ENCODE measurements around the gene MRPL53.

The MRPL53 gene

GRCh38 chr2:74472086-74472944 lies at the start of gene MRPL53:
TSS of gene MRPL53 (minus strand) at chr2:74472680. CDS start at chr2:74472660, 20 bp downstream.
- peak; percentile 94 for DNase-seq

- DNase-seq: no peak
These were observed 44.2 kb upstream of the MRPL53 start for GRCh38 chr2:74516650-74517049.

GRCh38 chr2:74515981-74516633 lies 43.6 kb upstream of the MRPL53 start:
- DNase-seq: peak; percentile 75

GRCh38 chr2:74515271-74515980 lies 42.9 kb upstream of the MRPL53 start:
- no peak for DNase-seq

- DNase-seq: no peak
These were observed 42.1 kb upstream of the MRPL53 start, which contains the start of gene TLX2 for GRCh38 chr2:74514368-74515270. TSS of gene TLX2 (plus strand) at chr2:74514450. CDS start at chr2:74514807, 357 bp downstream.

GRCh38 chr2:74513605-74514367 lies 41.3 kb upstream of the MRPL53 start:
- DNase-seq: no peak

- DNase-seq: no peak
These were observed 40.5 kb upstream of the MRPL53 start for GRCh38 chr2:74512744-74513604.

- DNase-seq: no peak
These were observed 38.9 kb upstream of the MRPL53 start for GRCh38 chr2:74511104-74511989.

- no peak for DNase-seq
These were observed 37.8 kb upstream of the MRPL53 start for GRCh38 chr2:74510272-74510671.

GRCh38 chr2:74507926-74508520 lies 35.5 kb upstream of the MRPL53 start:
- DNase-seq: no peak

- DNase-seq: peak; percentile 100
These were observed 34.9 kb upstream of the MRPL53 start, which contains the start of gene PCGF1 for GRCh38 chr2:74507145-74507925. TSS of gene PCGF1 (minus strand) at chr2:74507695. CDS start at chr2:74507668, 27 bp downstream.

GRCh38 chr2:74505448-74506246 lies 33.2 kb upstream of the MRPL53 start:
- DNase-seq: no peak

- no peak for DNase-seq
These were observed 32.1 kb upstream of the MRPL53 start for GRCh38 chr2:74504591-74504990.

GRCh38 chr2:74503506-74504475 lies 31.3 kb upstream of the MRPL53 start:
- no peak for DNase-seq

- no peak for DNase-seq
These were observed 30.4 kb upstream of the MRPL53 start for GRCh38 chr2:74502720-74503505.

All from activated T-cell treated with anti-CD3 and anti-CD28 coated beads for 4 hours (primary cell).